Upper lobe of right lung (tissue), 1 donor: ENCODE measurements around the gene GRK5. TPM values are rescaled to one million over a fixed set of nuclear protein-coding genes. Genes with fewer than 3 reads are reported as not detected.

Experiments used
- ATAC-seq: fragments of 200-7000 bp; cut with Tn5 transposase; one replicate; pipeline ENCODE4 v1.9.1; 2020; ENCODE audit warnings: mild to moderate bottlenecking, moderate library complexity
- DNase-seq: peaks from one replicate; pipeline ENCODE4 v3.0.0-alpha.2; 2020
- H3K27ac ChIP-seq: fragments of 200-600 bp; one replicate; pipeline ENCODE4 v1.8.0; 2022
- H3K27me3 ChIP-seq: fragments of 200-600 bp; one replicate; pipeline ENCODE4 v1.8.0; 2022; ENCODE audit warnings: mild to moderate bottlenecking
- H3K36me3 ChIP-seq: fragments of 200-600 bp; one replicate; pipeline ENCODE4 v1.8.0; 2022
- H3K4me1 ChIP-seq: fragments of 200-600 bp; one replicate; pipeline ENCODE4 v1.8.0; 2022
- H3K4me3 ChIP-seq: fragments of 200-600 bp; one replicate; pipeline ENCODE4 v1.8.0; 2022; ENCODE audit warnings: mild to moderate bottlenecking
- H3K9me3 ChIP-seq: fragments of 200-600 bp; one replicate; pipeline ENCODE4 v1.8.0; 2022
- intact Hi-C: fragments of 100-400 bp; cut with DNase I; formaldehyde crosslinking; loops from one replicate; pipeline ENCODE4 v1.11.0; 2022
- total RNA-seq: library from RNA; stranded (reverse); fragmentation: NEBNext Ultra II Directional; extraction: Animal tissue kit (Norgen Biotek cat#: 25700); gene quantifications from one replicate; pipeline ENCODE4 v1.2.1, GENCODE V29; 2021
- TF ChIP-seq, protein P1 (sequence below): fragments of 200-600 bp; IDR thresholded peaks from one replicate; pipeline ENCODE4 v1.8.0; 2022; ENCODE audit warnings: antibody characterized with exemption
- donor health status: DM: no; HTN: yes; CAD: no; lungs with severe emphysema.

GRK5 gene
- total RNA-seq, 1 donor from 2014 or later = 83.5 TPM

DNA sequence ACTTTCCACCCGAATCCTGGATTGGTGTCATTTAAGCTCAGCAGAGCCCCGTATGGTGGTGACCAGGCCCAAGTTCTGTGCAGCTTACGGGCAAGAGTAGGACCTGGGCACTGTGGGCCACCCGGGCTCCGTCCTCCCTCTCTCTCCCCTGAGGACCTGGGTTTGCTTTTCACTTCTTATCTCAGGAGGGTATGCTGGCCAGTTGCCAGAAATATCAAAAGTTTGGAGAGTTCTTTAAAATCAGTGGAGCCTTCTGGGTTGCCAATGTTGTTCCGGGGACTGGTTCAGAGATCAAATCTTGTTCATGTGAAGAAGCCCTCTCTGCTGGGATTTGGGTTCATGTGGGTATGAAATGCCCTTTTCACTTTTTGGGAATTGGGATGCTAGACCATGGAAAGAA is 145.4 kb downstream of the GRK5 start:
- H3K27ac ChIP-seq = no peak overlapping the region
- TF ChIP-seq, protein P1, sequence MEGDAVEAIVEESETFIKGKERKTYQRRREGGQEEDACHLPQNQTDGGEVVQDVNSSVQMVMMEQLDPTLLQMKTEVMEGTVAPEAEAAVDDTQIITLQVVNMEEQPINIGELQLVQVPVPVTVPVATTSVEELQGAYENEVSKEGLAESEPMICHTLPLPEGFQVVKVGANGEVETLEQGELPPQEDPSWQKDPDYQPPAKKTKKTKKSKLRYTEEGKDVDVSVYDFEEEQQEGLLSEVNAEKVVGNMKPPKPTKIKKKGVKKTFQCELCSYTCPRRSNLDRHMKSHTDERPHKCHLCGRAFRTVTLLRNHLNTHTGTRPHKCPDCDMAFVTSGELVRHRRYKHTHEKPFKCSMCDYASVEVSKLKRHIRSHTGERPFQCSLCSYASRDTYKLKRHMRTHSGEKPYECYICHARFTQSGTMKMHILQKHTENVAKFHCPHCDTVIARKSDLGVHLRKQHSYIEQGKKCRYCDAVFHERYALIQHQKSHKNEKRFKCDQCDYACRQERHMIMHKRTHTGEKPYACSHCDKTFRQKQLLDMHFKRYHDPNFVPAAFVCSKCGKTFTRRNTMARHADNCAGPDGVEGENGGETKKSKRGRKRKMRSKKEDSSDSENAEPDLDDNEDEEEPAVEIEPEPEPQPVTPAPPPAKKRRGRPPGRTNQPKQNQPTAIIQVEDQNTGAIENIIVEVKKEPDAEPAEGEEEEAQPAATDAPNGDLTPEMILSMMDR = no peak
- intact Hi-C loops = no loop called here
- H3K36me3 ChIP-seq = no peaks in the 10 kb centered on the region
- peaks cover 33% of the 10 kb centered on the region for H3K4me1 ChIP-seq
- peak; percentile 26 for DNase-seq
- ATAC-seq = no peak
- no peak overlapping the region for H3K4me3 ChIP-seq
- H3K27me3 ChIP-seq = no peaks in the 10 kb centered on the region
- H3K9me3 ChIP-seq = no peaks in the 10 kb centered on the region

DNA sequence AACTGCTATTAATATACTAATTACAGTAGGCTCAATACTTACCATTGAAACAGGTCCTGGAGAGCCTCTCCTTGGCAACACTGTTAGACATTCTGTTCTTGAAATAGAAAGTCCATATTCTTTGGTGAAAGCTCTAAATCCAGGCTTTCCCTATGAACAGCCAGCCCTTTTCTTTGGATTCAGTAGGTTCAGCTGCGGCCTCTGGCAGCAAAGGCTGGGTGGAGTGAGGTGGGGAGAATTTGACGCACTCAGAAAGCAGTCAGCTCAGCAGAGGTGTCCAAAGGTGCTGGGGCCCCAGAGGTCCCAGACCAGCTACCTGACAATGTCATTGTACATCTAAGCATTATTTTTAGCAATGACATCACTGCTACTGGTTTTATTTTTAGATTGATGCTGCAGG is 146.1 kb downstream of the GRK5 start:
- ATAC-seq (no peak), DNase-seq (peak; percentile 30)
- no peaks in the 10 kb centered on the region for H3K9me3 ChIP-seq
- H3K27ac ChIP-seq = no peak overlapping the region
- TF ChIP-seq, protein P1 = no peak
- peaks cover 27% of the 10 kb centered on the region for H3K4me1 ChIP-seq
- no peaks in the 10 kb centered on the region for H3K36me3 ChIP-seq
- H3K4me3 ChIP-seq = no peak overlapping the region
- H3K27me3 ChIP-seq = no peaks in the 10 kb centered on the region
- intact Hi-C loops = no loop called here

DNA sequence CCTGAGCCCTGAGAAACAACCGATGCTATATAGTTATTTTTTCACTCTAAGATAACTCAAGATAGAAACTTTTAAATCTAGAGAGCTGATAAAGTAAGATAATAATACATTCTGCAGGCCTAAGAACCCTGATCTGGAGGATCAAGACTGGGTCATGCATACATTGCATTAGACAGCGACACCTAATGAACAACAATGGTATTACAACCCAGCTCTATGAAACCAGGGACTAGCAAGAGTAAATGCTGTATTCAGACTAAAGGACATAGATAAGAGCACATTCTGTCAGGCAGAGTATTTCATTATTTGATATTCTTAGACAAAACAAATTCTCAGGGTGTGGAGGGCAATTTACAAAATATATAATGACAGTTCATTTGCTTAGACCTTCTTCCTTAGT is 148.6 kb downstream of the GRK5 start:
- Histone ChIP-seq H3K36me3 (no peaks in the 10 kb centered on the region), H3K4me3 (no peak overlapping the region), H3K27me3 (no peaks in the 10 kb centered on the region), H3K4me1 (peaks cover 3% of the 10 kb centered on the region), H3K9me3 (no peaks in the 10 kb centered on the region), H3K27ac (no peak overlapping the region)
- no peak for ATAC-seq
- intact Hi-C loops = no loop called here
- DNase-seq = no peak
- TF ChIP-seq, protein P1 = peak; percentile 39

DNA sequence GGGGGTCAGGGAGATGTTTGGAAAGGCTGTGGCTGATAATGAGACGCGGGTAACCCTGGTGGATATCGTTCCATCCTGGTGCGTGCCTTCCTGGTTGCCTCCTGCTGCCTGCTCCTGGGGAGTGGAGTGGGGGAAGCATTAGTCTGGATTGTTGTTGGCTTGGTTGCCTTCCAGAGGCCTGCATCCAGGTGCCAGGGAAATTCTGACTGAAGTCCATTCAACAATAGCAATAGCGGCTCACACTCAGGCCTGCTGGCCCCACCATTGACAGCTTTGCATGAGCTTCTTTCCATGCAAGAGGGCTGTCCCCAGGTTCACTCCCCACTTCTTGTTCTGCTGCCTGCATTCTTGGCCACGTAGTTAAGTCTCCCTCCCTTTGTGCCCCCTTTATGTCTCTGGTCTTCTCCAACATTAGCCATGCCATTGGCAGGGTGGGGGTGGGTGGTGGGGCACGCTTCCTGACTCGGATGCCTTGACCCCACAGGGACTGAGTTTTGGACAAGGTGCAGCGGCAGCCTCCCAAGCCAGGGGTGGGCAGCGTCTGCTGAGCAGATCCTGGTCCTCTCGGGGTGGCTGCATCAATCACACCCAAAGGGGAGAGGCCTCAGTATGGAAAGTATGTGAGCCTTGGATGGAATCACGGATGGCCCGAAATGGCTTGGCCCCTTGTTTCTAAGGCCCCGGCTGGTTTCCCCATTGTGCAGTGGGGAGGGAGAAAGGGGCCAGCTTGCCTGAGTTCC is 150.2 kb downstream of the GRK5 start:
- Histone ChIP-seq H3K36me3 (no peaks in the 10 kb centered on the region), H3K4me1 (peaks cover 9% of the 10 kb centered on the region), H3K27ac (no peak overlapping the region), H3K27me3 (no peaks in the 10 kb centered on the region), H3K9me3 (no peaks in the 10 kb centered on the region), H3K4me3 (no peak overlapping the region)
- TF ChIP-seq, protein P1 = no peak
- intact Hi-C loops = no loop called here
- DNase-seq = peak; percentile 29
- no peak for ATAC-seq

DNA sequence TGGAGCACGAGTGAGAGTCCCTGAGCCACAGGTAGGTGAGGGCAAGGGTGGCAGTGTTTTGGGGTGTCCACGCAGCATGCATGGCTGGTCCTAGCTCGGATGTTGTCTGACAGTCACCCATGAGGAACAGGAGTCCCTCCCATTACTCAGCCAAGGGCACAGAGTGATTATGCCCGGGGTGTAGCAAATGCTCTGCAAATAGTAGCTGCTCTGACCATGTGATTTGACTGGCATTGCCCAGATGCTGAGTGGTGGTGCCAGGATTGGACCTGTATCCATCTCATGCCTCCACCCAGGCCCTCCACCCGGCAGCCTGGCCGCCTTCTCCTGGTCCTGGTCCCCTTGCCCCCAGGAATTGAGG is 150.8 kb downstream of the GRK5 start:
- DNase-seq (peak; percentile 31), ATAC-seq (no peak)
- Histone ChIP-seq H3K4me1 (peaks cover 11% of the 10 kb centered on the region), H3K27me3 (no peaks in the 10 kb centered on the region), H3K9me3 (no peaks in the 10 kb centered on the region), H3K27ac (no peak overlapping the region), H3K36me3 (no peaks in the 10 kb centered on the region), H3K4me3 (no peak overlapping the region)
- intact Hi-C loops = no loop called here
- TF ChIP-seq, protein P1 = no peak

DNA sequence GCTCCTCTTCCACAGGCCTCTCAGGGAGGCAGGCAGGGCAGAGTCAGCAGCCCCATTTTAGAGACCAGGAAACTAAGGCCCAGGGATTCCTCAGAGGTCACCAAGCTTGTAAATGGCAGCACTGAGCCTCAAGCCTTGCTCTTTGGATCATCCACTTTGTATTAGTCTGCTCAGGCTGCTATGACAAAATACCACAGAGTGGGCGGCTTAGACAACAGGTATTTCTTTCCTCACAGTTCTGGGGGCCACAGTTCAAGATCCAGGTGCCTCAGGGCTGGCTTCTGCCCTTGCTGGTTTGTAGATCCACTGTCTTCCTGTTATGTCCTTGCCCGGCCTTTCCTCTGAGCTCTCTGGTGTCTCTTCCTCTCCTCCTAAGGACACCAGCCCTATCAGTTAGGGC is 151.2 kb downstream of the GRK5 start:
- no peaks in the 10 kb centered on the region for H3K36me3 ChIP-seq
- H3K4me3 ChIP-seq = no peak overlapping the region
- no peaks in the 10 kb centered on the region for H3K27me3 ChIP-seq
- ATAC-seq (no peak), DNase-seq (peak; percentile 19)
- no peaks in the 10 kb centered on the region for H3K9me3 ChIP-seq
- TF ChIP-seq, protein P1 = no peak
- intact Hi-C loops = no loop called here
- H3K27ac ChIP-seq = no peak overlapping the region
- H3K4me1 ChIP-seq = peaks cover 11% of the 10 kb centered on the region
